ENCODE results near the gene ANTKMT.

Gene ANTKMT

GRCh38 chr16:678858-679813, 41.8 kb upstream of the ANTKMT start:
- DNase-seq (ENCODE audit: low read depth): peak; percentile 66
- no peak for TF ChIP-seq CTCF (IDR thresholded peaks at IDR 0.05; ENCODE audit: insufficient read depth, low read depth, low read length, missing control alignments)
- peak overlapping the region; percentile 62 for H3K4me3 ChIP-seq (ENCODE audit: low read depth, low read length)

GRCh38 chr16:679814-680624, 40.9 kb upstream of the ANTKMT start, which contains the start of gene STUB1:
Gene STUB1 (plus strand): TSS chr16:680410. CDS start chr16:680526, 116 bp downstream.
- peak; percentile 91 for DNase-seq (ENCODE audit: low read depth)
- no peak for TF ChIP-seq CTCF (IDR thresholded peaks at IDR 0.05; ENCODE audit: insufficient read depth, low read depth, low read length, missing control alignments)
- peak within 1 kb of the TSS; percentile 83 for H3K4me3 ChIP-seq (ENCODE audit: low read depth, low read length)

DNA sequence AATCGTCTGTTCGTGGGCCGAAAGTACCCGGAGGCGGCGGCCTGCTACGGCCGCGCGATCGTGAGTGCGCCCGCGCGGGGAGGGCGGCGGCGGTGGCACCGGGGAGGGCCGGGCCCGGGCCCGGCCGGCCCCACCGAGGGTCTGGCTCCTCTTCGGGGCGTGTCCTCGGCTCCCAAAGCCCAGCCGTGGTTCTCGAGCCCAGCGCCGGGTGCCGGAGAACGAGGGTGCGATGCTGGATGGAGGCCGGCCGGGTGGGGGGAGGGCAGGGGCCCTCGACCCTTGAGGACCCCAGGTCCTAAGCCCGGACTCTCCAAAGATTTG, 40.4 kb upstream of the ANTKMT start:
- TF ChIP-seq CTCF (IDR thresholded peaks at IDR 0.05; ENCODE audit: insufficient read depth, low read depth, low read length, missing control alignments): no peak

DNA sequence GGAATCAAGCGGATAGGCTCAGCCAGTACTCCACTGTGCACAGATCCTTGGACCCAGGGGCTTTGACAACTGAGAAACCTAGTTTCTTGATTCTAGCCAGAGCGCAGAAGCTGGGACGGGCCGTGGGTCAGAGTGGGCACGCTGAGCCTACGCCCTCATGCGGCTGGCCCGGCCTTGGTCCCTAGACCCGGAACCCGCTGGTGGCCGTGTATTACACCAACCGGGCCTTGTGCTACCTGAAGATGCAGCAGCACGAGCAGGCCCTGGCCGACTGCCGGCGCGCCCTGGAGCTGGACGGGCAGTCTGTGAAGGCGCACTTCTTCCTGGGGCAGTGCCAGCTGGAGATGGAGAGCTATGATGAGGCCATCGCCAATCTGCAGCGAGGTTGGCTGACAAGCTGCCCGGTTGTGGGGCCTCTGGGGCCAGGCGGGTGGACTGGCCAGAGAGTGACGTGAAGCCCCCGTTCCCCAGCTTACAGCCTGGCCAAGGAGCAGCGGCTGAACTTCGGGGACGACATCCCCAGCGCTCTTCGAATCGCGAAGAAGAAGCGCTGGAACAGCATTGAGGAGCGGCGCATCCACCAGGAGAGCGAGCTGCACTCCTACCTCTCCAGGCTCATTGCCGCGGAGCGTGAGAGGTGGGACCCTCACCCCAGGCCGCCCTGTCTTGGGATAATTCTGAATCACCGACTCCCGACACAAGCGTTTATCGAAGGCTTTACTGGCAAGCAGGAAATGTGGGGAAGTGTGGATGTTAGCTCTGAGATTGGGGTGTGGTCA, 39.8 kb upstream of the ANTKMT start:
- peak overlapping the region; percentile 83 for H3K4me3 ChIP-seq (ENCODE audit: low read depth, low read length)
- peak; percentile 49 for DNase-seq (ENCODE audit: low read depth)
- TF ChIP-seq CTCF (IDR thresholded peaks at IDR 0.05; ENCODE audit: insufficient read depth, low read depth, low read length, missing control alignments): no peak

More for the DNA sequence above, 40.4 kb upstream of the ANTKMT start:
- no peak for DNase-seq (ENCODE audit: low read depth)
- peak overlapping the region; percentile 83 for H3K4me3 ChIP-seq (ENCODE audit: low read depth, low read length)

DNA sequence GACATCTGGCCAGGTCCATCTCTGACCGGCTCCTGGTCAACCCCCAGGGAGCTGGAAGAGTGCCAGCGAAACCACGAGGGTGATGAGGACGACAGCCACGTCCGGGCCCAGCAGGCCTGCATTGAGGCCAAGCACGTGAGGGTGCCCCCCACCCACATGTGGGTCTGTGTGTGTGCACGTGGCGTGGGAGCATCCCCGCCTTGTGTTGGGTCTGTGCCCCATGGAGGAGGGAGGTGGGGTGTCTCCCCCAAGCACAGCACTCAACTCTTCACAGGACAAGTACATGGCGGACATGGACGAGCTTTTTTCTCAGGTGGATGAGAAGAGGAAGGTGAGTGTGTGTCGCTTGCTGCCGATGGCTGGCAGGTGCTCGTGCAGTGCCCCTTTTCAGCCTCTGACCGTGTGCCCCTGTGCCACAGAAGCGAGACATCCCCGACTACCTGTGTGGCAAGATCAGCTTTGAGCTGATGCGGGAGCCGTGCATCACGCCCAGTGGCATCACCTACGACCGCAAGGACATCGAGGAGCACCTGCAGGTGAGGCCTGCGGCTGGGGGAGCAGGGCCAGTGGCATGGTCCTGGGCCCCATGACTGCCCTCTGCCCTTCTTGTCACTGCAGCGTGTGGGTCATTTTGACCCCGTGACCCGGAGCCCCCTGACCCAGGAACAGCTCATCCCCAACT, 39.1 kb upstream of the ANTKMT start:
- no peak overlapping the region for H3K4me3 ChIP-seq (ENCODE audit: low read depth, low read length)
- DNase-seq (ENCODE audit: low read depth): no peak
- no peak for TF ChIP-seq CTCF (IDR thresholded peaks at IDR 0.05; ENCODE audit: insufficient read depth, low read depth, low read length, missing control alignments)
